ENCODE results near the gene KCTD16. TPM values are rescaled to one million over a fixed set of nuclear protein-coding genes. Genes with fewer than 3 reads are reported as not detected.

KCTD16 gene
- total RNA-seq, 4 donors from 2014 or later = 0.03 TPM; not detected in 3

DNA sequence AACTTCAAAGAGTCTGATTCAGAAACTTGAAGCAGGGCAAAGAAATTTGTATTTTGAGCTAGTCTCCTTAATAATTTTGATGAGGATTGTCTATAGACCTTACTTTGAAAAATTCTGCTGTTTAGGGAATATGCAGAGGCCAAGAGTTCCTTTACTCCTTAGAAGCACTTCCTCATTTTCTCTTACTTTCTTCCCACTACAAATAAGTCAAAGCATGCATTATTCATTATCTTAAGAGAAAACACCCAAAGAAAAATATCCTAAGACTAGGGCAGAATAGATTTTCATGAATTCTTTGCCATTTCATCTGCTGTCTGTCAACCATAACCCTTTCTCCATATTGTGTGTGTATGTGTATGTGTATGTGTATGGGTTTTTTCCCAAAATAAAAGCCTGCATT, 307.9 kb downstream of the KCTD16 start:
- H3K27ac ChIP-seq = no peak overlapping the region
- H3K4me1 ChIP-seq = no peaks in the 10 kb centered on the region
- TF ChIP-seq EP300 (IDR thresholded peaks at IDR 0.05) = no peak
- TF ChIP-seq, protein P1, sequence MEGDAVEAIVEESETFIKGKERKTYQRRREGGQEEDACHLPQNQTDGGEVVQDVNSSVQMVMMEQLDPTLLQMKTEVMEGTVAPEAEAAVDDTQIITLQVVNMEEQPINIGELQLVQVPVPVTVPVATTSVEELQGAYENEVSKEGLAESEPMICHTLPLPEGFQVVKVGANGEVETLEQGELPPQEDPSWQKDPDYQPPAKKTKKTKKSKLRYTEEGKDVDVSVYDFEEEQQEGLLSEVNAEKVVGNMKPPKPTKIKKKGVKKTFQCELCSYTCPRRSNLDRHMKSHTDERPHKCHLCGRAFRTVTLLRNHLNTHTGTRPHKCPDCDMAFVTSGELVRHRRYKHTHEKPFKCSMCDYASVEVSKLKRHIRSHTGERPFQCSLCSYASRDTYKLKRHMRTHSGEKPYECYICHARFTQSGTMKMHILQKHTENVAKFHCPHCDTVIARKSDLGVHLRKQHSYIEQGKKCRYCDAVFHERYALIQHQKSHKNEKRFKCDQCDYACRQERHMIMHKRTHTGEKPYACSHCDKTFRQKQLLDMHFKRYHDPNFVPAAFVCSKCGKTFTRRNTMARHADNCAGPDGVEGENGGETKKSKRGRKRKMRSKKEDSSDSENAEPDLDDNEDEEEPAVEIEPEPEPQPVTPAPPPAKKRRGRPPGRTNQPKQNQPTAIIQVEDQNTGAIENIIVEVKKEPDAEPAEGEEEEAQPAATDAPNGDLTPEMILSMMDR (IDR thresholded peaks at IDR 0.05) = no peak
- TF ChIP-seq POLR2A (IDR thresholded peaks at IDR 0.05) = no peak
- no peak for TF ChIP-seq POLR2AphosphoS5 (IDR thresholded peaks at IDR 0.05)
- no peak for DNase-seq (ENCODE audit: low spot score in 2 of 2)
- no peaks in the 10 kb centered on the region for H3K36me3 ChIP-seq
- no peak overlapping the region for H3K4me3 ChIP-seq
- no peaks in the 10 kb centered on the region for H3K27me3 ChIP-seq
- H3K9me3 ChIP-seq = no peaks in the 10 kb centered on the region

DNA sequence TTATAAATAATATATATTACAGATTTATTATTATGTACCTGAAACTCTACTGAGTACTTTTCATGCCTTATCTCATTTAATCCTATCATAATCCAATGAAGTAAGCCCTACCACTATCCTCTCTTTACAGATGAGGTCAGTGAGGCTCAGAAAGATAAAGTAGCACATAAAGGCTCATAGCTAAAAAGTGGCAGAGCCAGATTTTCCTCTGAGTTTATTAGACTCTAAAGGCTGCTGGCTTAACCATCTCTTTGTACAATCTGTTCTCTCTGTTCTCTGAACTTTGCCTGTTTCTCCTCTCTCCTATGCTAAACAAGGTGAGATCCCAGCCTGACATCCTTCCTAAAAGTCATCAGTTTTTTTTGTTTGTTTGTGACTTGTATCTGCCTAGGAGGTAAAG, 311.2 kb downstream of the KCTD16 start:
- Histone ChIP-seq H3K27ac (no peak overlapping the region), H3K4me1 (no peaks in the 10 kb centered on the region), H3K9me3 (no peaks in the 10 kb centered on the region), H3K36me3 (no peaks in the 10 kb centered on the region), H3K4me3 (no peak overlapping the region), H3K27me3 (no peaks in the 10 kb centered on the region)
- TF ChIP-seq POLR2AphosphoS5 (IDR thresholded peaks at IDR 0.05) (no peak), POLR2A (IDR thresholded peaks at IDR 0.05) (no peak), EP300 (IDR thresholded peaks at IDR 0.05) (no peak)
- TF ChIP-seq, protein P1 (IDR thresholded peaks at IDR 0.05) = no peak
- DNase-seq (ENCODE audit: low spot score in 2 of 2) = no peak

DNA sequence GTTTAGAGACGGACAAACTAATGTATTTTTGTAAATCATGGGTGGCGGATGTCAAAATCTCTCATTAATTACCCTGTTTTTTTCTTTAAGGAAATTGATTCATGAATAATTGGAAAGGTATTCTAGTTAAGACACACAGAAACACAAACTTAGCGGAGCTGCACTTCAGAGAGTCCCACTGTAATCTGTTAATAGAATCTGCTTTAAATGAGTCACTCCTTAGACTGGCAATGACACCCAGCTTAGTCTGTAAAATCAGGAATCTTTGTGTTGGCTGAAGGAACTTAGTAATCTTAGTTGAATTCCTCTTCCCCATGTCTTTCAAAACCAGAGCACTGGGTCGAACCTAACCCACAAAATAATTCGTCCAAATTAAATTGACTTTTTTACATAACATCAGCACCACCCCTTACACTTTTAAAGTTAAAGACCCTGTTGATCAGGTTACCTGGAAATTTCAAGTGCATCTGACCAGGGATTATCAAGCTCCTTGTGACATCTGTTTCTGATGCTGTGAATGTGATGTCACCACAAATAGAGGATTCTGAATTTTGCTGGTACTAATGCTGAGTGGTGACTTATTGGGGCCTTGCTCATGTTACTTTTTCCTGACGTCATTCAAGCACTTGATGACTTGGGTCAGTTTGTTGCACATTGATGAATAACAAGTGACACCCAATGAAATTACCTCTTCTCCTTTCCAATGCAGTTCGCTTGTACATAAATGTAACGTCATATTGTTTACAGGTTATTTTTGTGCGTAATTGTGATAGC, 313.6 kb downstream of the KCTD16 start:
- H3K9me3 ChIP-seq = no peaks in the 10 kb centered on the region
- H3K36me3 ChIP-seq = no peaks in the 10 kb centered on the region
- H3K27me3 ChIP-seq = no peaks in the 10 kb centered on the region
- H3K27ac ChIP-seq = no peak overlapping the region
- DNase-seq (ENCODE audit: low spot score in 2 of 2) = no peak
- WGBS = 71% methylated on average over 9 of the region's 9 CpGs
- no peak for TF ChIP-seq EP300 (IDR thresholded peaks at IDR 0.05)
- TF ChIP-seq POLR2A (IDR thresholded peaks at IDR 0.05) = no peak
- TF ChIP-seq, protein P1 (IDR thresholded peaks at IDR 0.05) = no peak
- TF ChIP-seq POLR2AphosphoS5 (IDR thresholded peaks at IDR 0.05) = no peak
- no peak overlapping the region for H3K4me3 ChIP-seq
- H3K4me1 ChIP-seq = no peaks in the 10 kb centered on the region

DNA sequence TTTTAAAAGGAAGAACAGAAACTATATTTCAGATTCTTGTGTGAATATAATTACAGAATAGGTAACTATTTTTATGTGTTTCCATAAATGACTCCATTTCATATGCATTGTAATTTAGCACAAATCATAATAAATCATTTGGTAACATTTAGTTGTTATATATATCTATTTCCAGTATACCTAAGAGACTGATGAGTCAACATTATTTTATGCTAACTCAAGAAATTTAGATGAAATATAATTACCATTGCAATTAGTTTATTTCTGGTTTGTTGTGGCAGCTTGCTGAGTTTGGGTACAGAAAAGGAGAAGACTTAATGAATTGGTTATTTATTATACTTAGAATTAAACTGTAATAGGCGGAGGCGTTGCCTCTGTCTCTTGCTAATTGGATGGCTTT, 314.9 kb downstream of the KCTD16 start:
- no peaks in the 10 kb centered on the region for H3K36me3 ChIP-seq
- H3K4me3 ChIP-seq = no peak overlapping the region
- H3K4me1 ChIP-seq = no peaks in the 10 kb centered on the region
- H3K27me3 ChIP-seq = no peaks in the 10 kb centered on the region
- no peak for DNase-seq (ENCODE audit: low spot score in 2 of 2)
- H3K9me3 ChIP-seq = peaks cover 3% of the 10 kb centered on the region
- TF ChIP-seq POLR2AphosphoS5 (IDR thresholded peaks at IDR 0.05) (no peak), POLR2A (IDR thresholded peaks at IDR 0.05) (no peak), EP300 (IDR thresholded peaks at IDR 0.05) (no peak)
- no peak overlapping the region for H3K27ac ChIP-seq
- 88% methylated on average over 2 of the region's 2 CpGs for WGBS

DNA sequence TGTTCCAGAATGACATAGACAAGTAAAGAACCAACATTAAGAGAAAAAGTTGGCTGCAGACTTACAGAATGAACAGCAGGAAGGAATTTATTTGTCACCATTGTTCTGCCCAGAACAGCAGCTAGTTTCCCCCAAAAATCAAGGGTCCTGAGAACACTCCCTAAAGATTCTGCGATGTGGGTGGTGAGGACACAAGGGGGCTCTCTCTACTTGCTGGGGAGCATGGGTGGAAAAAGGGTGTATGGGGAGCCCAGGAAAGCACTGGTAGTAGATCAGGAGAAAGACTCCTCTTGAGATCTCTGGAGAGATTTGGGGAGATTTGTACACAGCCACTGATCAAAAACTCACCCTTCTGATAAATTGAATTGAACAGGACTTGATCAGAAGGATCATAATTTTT, 316.5 kb downstream of the KCTD16 start:
- Histone ChIP-seq H3K27me3 (no peaks in the 10 kb centered on the region), H3K4me1 (no peaks in the 10 kb centered on the region), H3K36me3 (no peaks in the 10 kb centered on the region), H3K9me3 (peaks cover 3% of the 10 kb centered on the region), H3K4me3 (no peak overlapping the region), H3K27ac (no peak overlapping the region)
- WGBS = 24% methylated on average over 1 of the region's 1 CpG
- no peak for DNase-seq (ENCODE audit: low spot score in 2 of 2)
- TF ChIP-seq POLR2AphosphoS5 (IDR thresholded peaks at IDR 0.05) (no peak), POLR2A (IDR thresholded peaks at IDR 0.05) (no peak), EP300 (IDR thresholded peaks at IDR 0.05) (no peak)
- TF ChIP-seq, protein P1 (IDR thresholded peaks at IDR 0.05) = no peak

Measured in suprapubic skin (tissue), 4 donors.